ENCODE measurements around the gene GCA. TPM values are rescaled to one million over a fixed set of nuclear protein-coding genes. Genes with fewer than 3 reads are reported as not detected.

The GCA gene
- total RNA-seq, 2 donors from 2014 or later, result 22.5 to 56.6 TPM

DNA sequence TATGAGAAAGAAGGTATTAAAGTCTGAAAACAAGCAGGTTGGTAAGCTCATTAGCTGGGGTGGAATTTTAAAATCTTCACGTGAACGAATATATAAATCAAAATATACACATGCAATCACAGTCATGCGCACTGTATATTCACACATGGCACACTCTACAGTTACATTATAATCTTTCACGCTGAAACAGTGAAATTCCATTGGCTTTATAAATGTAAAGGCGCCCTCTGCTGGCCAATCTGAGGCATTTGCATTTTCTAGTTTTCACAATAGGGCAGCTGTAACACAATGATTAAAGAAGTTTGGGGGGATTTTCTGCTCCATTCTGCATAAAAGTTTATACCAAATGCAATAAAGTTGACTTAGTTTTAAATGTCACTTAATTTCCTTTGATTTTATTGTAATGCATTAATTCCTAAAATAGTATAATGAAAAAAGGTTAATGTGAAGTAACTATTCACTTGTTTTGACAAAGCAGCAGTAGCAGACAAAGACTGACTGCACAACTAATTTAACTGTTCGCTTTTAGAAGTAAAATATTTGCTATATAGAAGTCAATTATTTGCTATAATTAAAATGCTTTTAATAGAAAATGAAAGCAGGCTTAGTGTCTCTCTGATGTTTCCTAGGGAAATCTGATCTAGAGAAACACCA lies 42.7 kb upstream of the GCA start:
- DNase-seq (ENCODE audit: low spot score) (no peak), ATAC-seq (ENCODE audit: insufficient number of reproducible peaks, low FRiP score, low read depth) (no peak)
- Histone ChIP-seq H3K4me1 (ENCODE audit: control insufficient read depth in 1 of 2, low read depth in 2 of 2) (no peaks in the 10 kb centered on the region), H3K4me3 (no peak overlapping the region), H3K9me3 (no peaks in the 10 kb centered on the region), H3K27ac (no peak overlapping the region), H3K36me3 (peaks cover 3% of the 10 kb centered on the region), H3K27me3 (replicated peaks; ENCODE audit: insufficient read depth) (no peaks in the 10 kb centered on the region)
- TF ChIP-seq, protein P1, sequence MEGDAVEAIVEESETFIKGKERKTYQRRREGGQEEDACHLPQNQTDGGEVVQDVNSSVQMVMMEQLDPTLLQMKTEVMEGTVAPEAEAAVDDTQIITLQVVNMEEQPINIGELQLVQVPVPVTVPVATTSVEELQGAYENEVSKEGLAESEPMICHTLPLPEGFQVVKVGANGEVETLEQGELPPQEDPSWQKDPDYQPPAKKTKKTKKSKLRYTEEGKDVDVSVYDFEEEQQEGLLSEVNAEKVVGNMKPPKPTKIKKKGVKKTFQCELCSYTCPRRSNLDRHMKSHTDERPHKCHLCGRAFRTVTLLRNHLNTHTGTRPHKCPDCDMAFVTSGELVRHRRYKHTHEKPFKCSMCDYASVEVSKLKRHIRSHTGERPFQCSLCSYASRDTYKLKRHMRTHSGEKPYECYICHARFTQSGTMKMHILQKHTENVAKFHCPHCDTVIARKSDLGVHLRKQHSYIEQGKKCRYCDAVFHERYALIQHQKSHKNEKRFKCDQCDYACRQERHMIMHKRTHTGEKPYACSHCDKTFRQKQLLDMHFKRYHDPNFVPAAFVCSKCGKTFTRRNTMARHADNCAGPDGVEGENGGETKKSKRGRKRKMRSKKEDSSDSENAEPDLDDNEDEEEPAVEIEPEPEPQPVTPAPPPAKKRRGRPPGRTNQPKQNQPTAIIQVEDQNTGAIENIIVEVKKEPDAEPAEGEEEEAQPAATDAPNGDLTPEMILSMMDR (IDR thresholded peaks at IDR 0.05), result peak; percentile 83

DNA sequence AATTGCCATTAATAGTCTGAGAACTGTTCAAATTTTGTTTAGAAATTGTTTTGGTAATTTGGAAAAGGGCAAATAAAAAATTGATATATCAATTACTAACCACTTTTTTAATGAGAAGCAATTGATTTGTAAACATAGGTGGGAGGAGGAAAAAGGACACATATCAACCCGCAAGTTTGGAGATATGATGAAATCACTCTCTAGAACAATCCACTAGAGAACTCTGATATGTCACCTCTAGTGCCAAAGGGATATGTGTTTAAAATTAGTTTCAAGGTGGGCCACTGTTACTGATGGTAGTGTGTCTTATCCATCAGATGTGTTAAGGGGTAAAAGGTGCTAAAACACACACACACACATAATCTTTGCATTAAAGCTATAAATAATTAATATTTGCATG lies 42.1 kb upstream of the GCA start:
- Histone ChIP-seq H3K4me1 (ENCODE audit: control insufficient read depth in 1 of 2, low read depth in 2 of 2) (no peaks in the 10 kb centered on the region), H3K27me3 (replicated peaks; ENCODE audit: insufficient read depth) (no peaks in the 10 kb centered on the region), H3K36me3 (peaks cover 3% of the 10 kb centered on the region), H3K4me3 (no peak overlapping the region), H3K9me3 (no peaks in the 10 kb centered on the region), H3K27ac (no peak overlapping the region)
- DNase-seq (ENCODE audit: low spot score) (no peak), ATAC-seq (ENCODE audit: insufficient number of reproducible peaks, low FRiP score, low read depth) (no peak)
- TF ChIP-seq, protein P1 (IDR thresholded peaks at IDR 0.05), result no peak

DNA sequence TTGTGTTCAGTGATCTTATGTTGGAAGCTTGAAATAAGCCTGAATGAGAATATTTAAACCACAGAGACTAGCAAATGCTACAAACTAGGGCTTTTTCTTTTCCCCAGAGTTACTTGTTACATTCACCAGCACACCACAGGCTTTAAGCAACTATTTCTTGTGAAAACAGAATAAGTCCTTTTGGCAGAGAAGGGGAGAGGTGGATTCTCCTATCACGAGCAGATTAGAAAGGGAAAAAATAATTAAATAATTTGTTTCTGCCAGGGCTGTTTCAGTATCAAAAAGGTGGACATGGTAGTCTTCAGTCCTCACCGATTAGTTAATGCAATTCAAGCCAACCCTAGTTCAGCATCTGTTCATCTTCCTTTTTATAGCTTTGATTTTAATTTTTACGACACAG lies 38.0 kb upstream of the GCA start:
- DNase-seq (ENCODE audit: low spot score) (no peak), ATAC-seq (ENCODE audit: insufficient number of reproducible peaks, low FRiP score, low read depth) (no peak)
- H3K36me3 ChIP-seq, result peaks cover 10% of the 10 kb centered on the region
- TF ChIP-seq, protein P1 (IDR thresholded peaks at IDR 0.05), result no peak
- H3K4me1 ChIP-seq (ENCODE audit: control insufficient read depth in 1 of 2, low read depth in 2 of 2), result no peaks in the 10 kb centered on the region
- no peak overlapping the region for H3K4me3 ChIP-seq
- no peaks in the 10 kb centered on the region for H3K27me3 ChIP-seq (replicated peaks; ENCODE audit: insufficient read depth)
- H3K9me3 ChIP-seq, result no peaks in the 10 kb centered on the region
- no peak overlapping the region for H3K27ac ChIP-seq

DNA sequence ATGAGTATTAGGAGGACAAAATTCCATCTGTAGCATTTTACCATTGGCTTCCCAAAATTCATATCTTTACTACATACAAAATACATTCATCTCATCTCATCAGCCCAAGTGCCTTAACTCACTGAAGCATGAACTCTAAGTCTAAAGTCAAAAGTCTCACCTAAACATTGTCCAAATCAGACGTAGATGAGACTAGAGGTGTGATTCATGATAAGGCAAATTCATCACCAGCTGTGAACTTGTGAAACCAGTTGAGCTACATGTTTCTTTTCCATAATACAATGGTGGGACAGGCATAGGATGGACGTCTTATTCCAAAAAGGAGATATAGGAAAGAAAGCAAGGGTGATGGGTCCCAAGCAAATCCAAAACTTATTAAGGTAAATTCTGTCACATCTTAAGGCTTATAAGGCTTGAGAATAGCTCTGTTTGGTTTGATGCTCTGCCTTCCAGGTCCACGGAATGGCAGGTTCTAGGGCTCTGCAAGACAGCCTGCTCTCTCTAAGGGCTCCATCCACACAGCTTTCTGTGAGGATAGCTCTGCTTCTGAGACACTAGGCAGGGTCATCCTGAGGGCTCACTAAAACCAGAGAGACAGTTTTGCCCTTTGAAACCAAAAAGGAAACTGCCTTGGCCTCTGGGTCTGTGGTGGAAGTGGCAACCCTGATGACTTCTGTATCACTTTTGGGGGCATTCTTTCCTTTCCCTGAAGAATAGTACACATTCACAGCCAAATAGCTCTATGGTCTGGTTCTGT lies 35.0 kb upstream of the GCA start:
- Histone ChIP-seq H3K27ac (no peak overlapping the region), H3K9me3 (no peaks in the 10 kb centered on the region), H3K4me1 (ENCODE audit: control insufficient read depth in 1 of 2, low read depth in 2 of 2) (peaks cover 0 to 5% of the 10 kb centered on the region in 2 donors), H3K36me3 (peaks cover 10% of the 10 kb centered on the region), H3K27me3 (replicated peaks; ENCODE audit: insufficient read depth) (no peaks in the 10 kb centered on the region), H3K4me3 (no peak overlapping the region)
- TF ChIP-seq, protein P1 (IDR thresholded peaks at IDR 0.05), result no peak
- ATAC-seq (ENCODE audit: insufficient number of reproducible peaks, low FRiP score, low read depth) (no peak), DNase-seq (ENCODE audit: low spot score) (no peak)

DNA sequence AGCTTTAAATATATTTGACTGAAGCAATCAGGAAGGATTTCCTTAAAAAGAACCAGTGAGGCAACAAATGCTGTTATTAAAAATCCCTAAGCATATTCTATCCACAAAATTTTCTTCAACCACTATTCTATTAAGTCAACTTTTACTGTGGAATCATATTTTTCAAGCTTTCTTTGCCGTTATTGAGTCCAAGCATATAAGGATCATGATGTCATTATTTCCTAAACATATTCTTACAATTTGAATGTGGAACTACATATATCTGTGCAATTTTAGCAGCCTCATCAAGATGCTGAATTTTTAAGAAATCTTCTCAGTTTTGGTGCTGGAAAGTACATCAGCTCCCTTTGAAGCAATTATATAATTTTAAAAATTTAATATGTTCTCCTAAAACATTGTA lies 31.1 kb upstream of the GCA start:
- DNase-seq (ENCODE audit: low spot score) (no peak), ATAC-seq (ENCODE audit: insufficient number of reproducible peaks, low FRiP score, low read depth) (no peak)
- Histone ChIP-seq H3K9me3 (no peaks in the 10 kb centered on the region), H3K27me3 (replicated peaks; ENCODE audit: insufficient read depth) (no peaks in the 10 kb centered on the region), H3K36me3 (peaks cover 7% of the 10 kb centered on the region), H3K4me1 (ENCODE audit: control insufficient read depth in 1 of 2, low read depth in 2 of 2) (peaks cover 12 to 31% of the 10 kb centered on the region in 2 donors), H3K27ac (no peak overlapping the region), H3K4me3 (no peak overlapping the region)
- TF ChIP-seq, protein P1 (IDR thresholded peaks at IDR 0.05), result no peak
